K562 treated with DMSO at 1 percent for 24 hours (cell line): ENCODE results near the gene CCDC91. TPM values are rescaled to one million over a fixed set of nuclear protein-coding genes. Genes with fewer than 3 reads are reported as not detected.

Experiments
- total RNA-seq: library from RNA; unstranded; fragments of 300-600 nt; gene quantifications from 2 replicates; pipeline ENCODE4 v1.2.3, GENCODE V29; 2022; ENCODE audit warnings: low read depth; ENCODE audit not compliant: insufficient read depth

Gene CCDC91
- 12.7 and 17.7 TPM in 2 replicates for total RNA-seq

GRCh38 chr12:28190321-28191050, at the start of gene CCDC91:
TSS of gene CCDC91 (plus strand) at chr12:28190456. CDS start at chr12:28257216, 66,760 bp downstream.

Other genes with a start within 250 kb of the CCDC91 start
- gene PTHLH, start 217.7 kb upstream of the CCDC91 start, total RNA-seq = 2.4 and 4.1 TPM in 2 replicates